ACHN (cell line): ENCODE results near the gene EPPIN.

Experiments
- DNase-seq: peaks from one replicate; pipeline ENCODE4 v3.0.0-alpha.2; 2015
- in situ Hi-C: cut with HindIII; loops from 2 replicates; pipeline ENCODE4 v1.10.0; 2017; ENCODE audit warnings: low sequenced_read_pairs, low pct_ligation_motif_present, low pct_unique_long_range_greater_than_20kb

EPPIN gene

DNA sequence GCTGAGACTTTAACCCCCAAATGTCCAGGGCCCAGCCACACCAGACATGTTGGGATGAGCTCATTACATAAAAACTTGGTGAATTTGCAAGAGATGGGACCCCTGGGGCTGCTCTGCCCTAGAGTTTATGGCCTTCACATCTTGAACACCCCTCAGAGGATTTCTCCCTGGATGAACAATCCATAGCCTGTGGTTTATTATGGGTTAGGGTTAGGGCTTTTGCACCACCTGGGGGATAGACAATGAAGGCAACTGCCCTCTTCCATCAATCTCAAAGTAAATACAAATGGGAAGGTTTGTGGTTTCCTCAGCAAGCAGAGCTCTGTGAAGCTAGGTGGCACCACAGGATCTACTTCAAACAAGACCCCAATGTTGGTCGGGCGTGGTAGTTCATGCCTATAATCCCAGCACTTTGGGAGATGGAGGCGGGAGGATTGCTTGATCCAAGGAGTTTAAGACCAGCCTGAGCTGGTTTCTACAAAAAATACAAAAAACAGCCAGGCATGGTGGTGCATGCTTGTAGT, 49.2 kb downstream of the EPPIN start:
- in situ Hi-C loops: no loop called here
- DNase-seq: no peak

DNA sequence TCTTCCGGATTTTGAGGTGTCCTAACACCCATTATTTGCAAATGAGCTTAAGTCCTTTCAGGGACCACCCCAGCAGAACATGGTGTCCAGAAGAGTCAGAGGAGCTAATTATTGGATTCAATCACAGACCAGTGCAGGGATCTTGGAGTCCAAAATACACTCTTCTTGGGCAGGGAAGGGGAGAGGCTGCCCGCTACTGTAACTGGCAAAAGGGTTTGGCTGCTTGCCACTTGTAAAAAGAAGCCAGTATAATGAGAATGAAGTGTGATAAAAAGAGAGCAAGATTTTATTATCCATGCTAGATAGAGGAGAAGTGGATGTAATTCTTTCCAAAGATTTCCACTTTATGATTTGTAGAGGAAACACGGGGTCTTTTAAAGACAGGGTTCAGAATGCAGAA, 51.0 kb downstream of the EPPIN start:
- no peak for DNase-seq
- in situ Hi-C loops: no loop called here

DNA sequence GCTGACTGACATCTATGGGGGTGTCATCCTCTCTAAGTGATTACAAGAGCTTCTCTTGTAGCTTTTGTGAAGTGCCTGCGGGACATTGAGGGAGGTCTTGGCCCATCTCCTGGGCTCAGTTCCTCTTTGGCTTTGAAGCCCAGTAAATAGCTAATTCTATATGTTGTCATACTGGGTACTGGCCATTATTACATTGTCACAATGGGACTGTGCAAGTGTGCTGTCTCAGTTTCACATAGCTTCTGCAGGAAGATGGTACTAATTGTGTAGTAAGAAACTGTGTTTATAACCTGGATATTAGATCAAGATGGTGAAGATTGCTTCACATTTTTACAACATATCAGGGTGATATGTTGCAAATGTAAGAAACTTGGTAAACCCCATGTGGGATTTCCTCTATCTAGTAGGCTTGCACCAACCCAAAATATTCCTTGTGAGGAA, 51.7 kb downstream of the EPPIN start:
- DNase-seq: no peak
- in situ Hi-C loops: no loop called here
